ENCODE results near the gene PGS1.

PGS1 gene

DNA sequence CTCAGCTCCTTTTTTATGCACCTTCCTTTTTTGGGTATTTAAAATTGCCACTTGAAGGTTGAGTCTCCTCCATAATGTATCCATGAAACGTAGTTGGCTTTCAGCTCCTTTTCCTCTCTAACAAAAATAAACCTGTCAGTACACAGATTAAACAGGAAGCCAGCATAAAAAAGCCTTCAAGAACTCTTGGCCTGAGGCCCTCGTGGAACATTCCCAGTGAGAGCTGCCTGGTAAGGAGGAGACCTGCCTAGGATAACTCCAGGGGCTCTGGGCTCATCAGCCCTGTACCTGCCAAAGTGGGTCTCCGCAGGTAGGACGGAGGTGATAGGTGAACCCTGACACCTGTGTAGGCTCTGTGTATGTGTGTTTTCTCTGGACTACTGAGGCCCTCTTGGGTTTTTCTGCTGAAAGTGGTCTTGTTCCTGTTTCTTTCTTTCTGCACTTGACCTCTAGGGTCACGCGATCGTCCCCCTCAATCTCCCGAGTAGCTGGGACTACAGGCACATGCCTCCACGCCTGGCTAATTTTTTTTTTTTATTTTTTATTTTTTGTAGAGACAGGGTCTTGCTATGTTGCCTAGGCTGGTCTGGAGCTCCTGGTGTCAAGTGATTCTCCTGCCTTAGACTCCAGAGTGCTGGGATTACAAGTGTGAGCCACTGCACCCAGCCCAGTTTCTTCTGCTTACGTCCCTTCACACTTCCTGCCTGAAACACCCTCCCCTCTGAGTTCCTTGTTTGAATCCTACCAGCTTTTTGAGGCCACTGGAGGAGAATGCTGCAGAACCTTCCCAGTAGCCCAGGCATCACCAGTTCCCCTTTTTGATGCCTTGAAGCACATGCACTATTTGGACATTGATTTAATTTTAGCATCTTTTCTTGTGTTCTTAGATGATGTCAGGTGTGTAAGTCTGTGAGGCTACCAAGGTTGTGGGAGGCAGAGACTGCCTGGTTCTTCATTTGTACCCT, 9.8 kb downstream of the PGS1 start:
- DNase-seq, result peak; percentile 76

DNA sequence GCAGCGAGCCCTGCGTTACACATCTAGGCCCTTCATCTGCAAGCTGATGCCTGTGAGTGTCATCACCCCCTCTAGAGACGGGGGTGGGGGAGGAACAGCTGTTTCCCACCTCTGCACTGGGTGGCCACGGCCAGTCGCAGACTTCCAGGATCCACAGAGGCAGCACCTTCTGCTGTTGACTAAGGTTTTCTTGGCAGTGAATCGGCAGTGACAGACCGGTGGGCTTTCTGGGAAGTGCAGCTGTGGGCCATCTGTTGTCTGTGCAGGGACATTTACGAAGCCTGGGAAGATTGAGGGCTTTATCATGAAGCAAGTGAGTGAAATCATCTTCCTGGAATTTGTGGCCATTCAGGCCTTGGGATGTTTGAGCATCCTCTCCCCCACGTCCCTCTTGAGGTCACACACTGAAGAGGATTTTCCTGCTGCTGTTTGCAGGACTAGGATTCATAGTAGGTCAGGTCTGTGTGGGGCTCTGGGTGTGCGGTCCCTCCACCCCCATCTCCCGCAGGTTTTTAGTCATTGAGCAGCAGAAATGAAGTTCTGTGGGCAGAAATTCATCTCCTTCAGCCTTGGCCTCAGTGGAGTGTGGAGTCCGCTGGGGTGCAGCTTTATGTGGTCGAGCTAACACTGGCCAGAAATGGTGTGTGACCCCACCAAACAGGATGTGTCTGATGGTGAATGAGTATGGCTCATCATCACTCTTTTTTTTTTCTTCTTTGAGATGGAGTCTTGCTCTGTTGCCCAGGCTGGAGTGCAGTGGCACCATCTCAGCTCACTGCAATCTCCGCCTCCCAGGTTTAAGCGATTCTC, 12.0 kb downstream of the PGS1 start:
- DNase-seq, result no peak

DNA sequence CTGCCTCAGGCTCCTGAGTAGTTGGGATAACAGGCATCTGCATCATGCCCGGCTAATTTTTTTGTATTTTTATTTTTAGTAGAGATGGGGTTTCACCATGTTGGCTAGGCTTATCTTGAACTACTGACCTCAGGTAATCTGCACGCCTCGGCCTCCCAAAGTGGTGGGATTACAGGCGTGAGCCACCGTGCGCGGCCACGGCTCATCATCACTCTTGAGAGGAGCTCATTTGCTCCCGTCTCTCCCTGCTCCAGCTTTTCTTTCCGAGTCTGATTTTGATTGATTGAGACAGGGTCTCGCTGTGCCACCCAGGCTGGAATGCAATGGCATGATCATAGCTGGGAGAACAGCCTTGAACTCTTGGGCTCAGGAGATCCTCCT, 12.6 kb downstream of the PGS1 start:
- no peak for DNase-seq

DNA sequence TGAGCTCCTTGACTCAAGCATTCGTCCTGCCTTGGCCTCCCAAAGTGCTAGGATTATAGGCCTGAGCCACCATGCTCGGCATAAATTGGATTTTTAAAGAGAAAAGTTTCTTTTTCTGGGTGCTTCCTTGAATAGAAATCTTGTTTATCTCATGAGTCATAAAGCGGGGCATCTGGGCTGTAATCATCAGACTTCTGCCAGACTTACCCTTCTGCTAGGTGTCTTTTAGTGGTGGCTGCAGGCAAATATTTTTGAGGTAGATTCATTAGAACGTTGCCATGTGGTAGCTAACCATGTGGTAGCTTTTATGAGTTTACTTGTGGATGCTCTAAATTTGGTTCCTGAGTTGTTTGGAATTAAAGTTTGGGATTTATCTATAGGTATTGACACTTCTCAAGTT, 13.4 kb downstream of the PGS1 start:
- no peak for DNase-seq

DNA sequence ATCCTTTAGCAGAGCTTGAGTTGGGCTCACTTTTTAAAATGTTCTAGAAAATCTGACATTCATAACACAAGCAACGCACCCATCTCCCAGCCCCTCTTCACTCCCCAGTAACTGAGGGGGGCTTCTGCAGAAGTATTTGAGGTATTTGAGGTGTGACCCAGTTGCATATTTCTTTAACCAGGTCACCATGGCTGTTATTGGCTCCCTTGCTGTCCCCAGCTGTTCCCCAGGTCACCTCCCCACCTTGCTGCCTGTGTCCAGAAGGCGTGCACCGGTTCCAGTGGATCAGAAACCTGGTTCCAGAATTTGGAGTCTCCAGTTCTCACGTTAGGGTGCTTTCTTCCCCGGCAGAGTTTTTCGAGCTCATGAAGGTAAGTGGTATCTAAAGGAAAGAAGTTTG, 13.8 kb downstream of the PGS1 start:
- no peak for DNase-seq

DNA sequence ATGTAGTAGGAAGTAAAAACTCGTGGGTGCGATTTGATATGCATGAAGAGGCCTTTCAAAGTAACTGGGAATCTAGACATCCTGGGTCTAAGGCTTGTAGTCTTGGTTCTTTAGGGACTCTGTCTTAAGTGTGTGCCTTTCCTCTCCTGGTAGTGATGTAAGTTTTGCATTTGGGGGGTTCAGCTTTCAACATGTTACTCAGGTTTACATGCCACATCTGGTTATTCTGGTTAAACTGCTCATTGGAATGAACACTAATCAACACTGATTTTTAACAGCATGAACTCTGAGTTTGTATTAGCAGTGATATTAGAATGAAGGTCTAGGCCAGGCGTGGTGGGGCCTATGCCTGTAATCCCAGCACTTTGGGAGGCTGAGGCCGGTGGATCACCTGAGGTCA, 15.1 kb downstream of the PGS1 start:
- DNase-seq, result no peak

DNA sequence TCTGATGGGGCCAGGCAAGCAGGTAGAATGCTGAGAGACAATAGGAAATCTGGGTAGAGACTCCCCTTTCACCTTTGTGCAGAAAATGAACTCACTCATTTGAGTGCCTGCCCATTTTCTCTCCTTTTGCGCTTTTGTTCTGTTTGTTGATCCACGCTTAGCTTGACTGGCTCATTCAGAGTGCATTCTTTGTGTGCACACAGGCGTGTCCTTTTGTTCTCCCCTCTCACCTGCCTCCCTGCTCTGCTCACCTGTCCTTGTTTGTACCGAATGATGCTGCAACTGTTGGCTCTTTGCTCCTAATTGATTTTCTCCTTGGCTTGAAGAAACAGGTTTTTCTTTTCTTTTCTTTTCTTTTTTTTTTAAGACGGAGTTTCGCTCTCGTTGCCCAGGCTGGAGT, 15.8 kb downstream of the PGS1 start:
- DNase-seq, result no peak

DNA sequence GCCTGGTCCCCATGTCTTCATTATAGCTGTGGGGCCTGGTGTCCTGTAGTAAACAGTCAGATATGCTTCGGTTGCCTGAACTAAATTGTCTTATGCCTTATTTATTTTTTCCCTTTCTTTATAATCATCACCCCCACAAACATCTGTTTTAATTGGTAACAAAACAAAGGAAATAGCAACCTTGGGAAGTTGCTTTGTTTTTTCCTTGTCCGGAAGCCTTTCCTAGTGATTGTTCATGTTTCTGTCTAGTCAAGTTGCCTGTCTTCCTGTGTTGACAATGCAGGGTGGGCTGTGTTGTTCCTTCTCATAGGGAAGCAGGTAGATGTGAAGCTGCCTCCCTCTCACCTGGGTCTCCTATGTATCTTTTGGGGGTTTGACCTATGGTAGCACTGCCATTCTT, 16.7 kb downstream of the PGS1 start:
- DNase-seq, result no peak

DNA sequence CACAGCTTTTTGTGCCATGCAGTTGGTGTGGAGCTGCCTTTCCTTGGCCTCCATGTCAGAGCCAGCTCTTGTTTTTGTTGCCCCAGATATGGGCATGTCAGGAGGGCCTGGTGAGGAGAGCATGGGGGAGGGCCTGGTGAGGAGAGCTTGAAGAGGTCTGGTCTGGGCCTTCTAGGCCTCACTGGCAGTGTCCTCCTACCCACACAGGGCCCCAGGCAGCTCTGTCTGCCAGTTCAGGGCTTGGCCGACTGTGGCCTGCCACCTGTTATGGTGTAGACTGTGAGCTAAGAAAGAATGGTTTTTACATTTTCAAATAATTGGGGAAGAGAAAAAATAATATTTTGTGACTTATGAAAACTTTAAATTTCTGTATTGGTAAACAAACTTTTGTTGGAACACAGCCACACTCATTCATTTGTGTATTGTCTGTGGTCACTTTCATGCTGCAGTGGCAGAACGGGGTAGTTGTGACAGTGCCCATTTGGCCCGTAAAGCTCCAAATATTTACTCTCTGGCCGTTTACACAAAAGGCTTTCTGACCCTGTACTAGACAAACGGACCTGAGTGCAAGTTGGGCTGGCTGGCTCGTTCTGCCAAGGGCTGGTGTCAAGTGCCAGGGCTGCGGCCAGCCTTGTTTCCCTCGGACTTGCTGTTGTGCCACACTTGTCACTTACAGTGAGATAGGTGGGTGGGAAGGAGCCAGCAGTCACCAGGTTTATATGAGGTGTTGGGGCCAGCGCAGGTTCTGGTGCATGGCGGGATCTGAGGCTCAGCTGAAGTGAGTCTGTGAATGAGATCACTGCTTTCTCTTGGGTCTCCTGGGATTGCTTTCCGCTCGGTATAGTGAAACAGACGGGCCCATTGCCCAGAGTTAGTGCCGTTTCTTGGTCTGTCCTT, 18.2 kb downstream of the PGS1 start:
- no peak for DNase-seq

DNA sequence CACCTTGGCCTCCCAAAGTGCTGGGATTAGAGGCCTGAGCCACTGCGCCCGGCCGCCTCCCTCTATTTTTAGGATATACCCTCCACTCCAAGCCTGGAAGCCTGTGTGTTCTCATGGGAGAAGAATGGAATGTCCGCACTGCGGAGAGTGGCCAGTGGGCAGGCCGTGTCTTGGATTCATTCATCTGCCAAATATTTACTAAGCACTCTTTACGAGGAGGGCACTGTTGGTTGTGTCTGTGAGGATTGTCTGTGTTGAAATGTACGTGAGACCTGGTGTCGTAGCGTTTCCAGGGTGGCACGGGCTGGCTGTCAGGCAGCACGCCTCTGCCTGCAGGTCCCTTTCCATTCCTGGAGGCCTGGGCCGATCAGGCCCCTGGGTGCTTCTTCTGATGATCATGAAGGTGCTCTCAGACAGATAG, 19.2 kb downstream of the PGS1 start:
- DNase-seq, result no peak

DNA sequence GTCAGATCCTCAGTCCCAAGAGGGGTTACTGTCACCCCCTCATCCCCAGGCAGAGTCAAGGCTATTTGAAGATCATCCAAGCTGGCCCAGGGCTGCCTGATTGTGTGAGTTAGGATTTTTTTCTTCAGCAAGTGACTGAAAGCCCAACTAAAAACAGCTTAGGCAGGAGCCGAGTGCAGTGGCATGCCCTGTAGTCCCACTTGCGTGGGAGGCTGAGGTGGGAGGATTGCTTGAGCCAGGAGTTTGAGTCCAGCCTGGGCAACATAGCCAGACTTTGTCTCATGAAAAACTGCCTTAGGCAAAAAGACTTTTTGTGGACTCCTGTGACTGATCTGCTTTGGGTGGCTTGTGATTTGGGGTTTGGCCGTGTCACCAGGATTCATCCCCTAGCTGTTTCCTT, 19.9 kb downstream of the PGS1 start:
- DNase-seq, result no peak

DNA sequence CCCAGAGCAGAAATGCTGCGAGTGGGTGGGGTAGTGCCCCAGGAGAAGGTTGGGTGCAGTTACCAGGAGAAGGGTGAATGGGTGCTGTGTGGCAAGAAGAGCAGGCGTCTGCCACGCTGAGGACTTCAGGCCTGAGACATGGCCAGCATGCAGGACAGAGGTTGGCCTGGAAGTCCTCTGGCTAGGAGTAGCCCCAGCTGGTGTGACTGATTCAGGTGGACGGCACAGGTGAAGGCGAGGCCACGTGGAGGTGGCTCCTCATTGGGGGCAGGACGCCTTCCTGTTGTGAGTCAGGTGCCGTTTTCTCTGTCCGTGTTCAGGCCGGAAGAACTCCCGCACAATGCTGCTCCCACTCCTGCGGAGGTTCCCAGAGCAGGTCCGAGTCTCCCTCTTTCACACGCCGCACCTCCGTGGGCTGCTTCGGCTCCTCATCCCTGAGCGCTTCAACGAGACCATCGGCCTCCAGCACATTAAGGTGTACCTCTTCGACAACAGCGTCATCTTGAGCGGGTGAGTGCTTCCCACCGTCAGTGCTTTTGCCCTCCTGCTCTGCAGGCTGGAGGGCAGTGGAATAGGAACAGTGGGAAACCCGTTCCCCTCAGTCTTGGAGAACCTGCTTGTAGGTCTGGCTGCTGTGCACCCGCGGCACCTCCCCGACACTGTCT, 20.7 kb downstream of the PGS1 start:
- DNase-seq, result no peak

DNA sequence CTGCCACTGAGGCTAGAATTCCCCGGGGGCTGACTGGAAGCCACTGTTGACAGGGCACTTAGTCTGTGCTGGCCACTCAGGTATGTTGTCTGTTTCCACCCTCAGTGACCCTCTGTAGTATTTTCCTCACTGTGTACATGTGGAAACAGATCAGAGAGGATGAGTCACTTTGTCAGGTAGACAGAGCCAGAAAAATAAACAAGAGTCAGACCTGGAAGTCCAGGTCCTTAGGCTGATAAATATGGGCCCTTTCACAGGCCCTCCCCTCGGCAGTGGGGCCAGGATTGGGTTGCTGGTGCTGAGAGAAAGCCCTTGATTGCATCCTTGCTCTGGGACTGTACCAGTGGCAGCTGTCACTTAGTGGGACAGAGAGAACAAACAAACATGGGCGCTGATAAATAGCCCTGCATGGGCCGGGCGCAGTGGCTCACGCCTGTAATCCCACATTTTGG, 21.3 kb downstream of the PGS1 start:
- no peak for DNase-seq

DNA sequence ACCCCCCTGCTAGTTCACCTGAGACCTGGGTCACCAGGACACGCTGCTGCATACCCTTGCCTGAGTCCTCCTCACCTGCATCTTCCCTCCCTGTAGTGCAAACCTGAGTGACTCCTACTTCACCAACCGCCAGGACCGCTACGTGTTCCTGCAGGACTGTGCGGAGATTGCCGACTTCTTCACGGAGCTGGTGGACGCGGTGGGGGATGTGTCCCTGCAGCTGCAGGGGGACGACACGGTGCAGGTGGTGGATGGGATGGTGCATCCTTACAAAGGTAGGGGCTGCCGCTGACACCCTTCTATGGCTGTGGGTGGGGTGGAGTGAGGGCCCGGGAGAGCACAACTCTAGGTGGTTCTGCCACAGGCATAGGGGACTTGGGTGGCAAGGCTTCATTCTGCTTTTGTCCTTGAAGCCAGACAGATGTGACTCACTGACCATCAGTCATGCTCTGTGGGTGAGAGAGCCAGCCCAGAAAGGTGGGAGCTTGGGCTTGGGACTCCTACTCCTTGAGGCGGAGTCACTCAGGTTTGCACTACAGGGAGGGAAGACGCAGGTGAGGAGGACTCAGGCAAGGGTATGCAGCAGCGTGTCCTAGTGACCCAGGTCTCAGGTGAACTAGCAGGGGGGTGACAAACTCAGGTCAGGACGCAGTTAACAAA, 22.3 kb downstream of the PGS1 start:
- no peak for DNase-seq

DNA sequence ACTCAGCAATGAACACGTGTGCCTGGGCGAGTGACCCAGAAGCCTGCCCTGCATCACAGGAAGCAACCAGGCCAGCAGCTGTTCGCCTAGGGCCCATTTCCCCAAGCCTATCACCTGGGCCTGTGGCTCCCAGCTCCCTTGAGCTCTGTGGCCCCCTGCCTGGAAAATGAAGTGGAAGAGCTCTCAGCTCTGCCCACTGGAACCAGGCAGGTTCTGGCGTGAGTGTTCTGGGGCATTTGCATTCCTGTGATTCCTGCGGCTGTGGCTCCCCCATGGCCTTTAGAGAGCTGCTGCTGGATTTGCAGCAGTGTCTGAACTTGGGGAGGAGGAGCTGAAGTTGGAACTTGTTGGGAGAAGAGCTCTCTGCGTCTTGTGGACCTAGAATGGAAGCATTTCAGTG, 22.8 kb downstream of the PGS1 start:
- DNase-seq, result no peak

DNA sequence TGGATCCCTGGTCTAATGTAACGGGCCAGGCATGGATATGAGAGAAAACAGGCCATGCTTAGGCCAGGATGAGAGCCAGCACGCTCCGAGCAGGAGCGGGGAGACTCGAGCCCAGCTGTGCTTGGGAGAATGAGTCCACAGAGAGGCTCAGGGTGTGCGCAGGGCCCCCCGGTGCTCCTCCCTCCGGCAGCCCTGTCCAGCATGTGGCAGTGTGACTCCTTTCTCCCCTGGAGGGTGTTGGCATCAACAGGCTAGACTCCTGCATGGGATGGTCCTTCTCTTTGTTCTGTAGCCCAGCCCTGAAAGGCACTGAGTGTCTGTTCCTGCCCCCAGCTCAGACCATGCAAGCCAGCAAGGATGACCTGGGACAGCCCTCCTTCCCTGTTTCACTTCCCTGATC, 23.4 kb downstream of the PGS1 start:
- no peak for DNase-seq

DNA sequence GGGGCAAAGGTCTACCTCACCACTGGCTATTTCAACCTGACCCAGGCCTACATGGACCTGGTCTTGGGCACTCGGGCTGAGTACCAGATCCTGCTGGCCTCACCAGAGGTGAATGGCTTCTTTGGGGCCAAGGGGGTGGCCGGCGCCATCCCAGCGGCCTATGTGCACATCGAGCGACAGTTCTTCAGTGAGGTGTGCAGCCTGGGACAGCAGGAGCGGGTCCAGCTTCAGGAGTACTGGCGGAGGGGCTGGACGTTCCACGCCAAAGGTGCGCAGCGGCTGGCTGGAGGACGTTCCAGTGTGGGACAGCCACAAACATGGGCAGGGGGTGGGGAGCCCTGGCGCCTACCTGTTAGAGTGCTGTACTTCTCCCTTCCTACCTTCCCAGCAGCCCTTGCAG, 25.4 kb downstream of the PGS1 start:
- no peak for DNase-seq

DNA sequence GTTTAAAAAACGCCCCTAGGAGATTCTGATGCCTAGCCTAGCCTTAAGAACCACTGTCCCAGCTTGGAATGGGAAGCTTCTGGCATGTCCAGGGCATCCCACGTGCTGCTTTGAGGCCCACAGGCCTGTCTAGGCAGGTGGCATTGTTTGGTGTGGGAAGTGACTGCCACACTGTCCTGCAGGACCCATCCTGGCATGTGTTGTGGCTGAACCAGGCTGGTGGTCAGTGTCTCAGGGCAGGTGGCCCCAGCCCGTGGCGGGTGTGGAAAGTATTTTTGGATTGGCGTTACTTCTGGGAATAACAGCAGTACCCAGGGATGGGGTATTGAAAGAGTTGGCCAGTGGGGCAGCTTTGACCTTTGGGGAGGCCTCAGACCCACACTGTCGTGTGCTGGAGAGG, 27.9 kb downstream of the PGS1 start:
- no peak for DNase-seq

DNA sequence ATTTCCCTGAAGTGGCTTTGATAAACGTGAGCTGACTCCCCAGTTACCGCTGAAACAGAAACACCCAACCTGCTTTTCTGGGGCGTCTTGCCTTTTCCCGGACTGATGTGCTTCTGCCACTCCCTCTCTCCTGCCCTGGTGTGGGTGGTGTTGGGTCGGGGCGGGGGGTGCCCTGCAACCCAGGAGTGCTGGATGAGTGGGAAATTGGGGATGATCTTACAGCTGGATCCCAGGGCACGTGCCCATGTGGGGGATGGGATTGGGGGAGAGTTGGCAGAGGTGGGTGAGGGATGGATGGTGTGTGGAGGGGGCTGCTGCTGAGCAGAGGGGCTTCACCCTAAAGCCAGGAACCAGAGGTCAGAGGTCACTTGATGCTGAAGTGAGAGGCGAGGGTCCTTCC, 28.5 kb downstream of the PGS1 start:
- no peak for DNase-seq

DNA sequence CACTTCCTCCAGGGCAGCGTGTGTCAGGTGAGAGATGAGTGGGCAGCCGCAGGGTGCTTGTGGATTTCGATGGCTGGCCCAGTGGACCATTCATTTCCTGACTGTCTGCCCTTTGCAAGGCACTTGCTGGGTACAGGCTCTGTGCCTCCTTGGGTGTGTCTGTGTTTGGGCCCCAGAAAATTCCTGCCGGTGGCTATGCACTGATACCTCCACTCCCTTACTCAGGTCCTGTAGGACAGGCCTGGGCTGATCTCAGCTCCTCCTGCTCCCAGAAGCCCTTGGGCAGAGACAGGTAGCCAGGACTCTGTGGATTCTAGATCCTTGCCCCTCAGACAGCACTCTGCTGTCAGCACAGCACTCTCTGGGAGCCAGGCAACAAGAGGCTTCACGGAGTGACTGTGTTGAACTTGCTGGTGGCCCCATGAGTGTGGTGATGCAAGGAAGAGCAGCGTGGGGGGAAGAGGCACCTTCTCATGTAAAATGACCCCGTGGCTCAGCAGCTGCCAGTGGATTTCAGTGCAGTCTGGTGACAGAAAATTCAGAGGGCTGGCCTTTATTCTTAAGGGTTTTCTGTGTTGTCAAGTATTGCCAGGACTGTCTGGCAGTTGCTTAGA, 29.0 kb downstream of the PGS1 start:
- no peak for DNase-seq

DNA sequence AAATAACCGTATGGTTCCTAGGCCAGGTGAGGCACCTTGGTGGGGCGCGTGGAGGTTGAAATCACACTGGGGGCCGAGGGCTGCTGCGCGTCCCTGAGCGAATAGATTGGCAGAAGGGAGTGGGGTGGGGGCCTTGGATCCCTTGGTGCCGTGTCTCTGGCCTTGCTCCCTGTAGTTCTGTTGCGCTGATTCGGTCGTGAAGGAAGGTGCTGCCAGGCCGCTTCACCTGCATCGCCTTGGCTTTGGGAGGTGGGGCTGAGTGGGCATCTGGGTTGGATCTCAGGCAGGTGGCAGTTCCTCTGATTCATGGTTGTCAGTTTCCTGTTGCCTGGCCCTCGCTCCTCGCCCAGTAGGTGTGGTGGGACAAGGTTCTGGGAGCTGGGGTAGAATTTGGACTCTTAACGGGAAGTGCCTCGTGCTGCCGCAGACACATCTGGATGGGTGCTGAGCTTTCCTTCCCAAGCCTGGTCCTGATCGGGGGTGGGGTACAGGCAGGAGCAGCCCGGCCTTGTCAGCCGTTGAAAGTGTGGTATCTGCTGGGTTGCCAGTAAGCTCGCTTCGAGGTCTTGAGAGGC, 30.1 kb downstream of the PGS1 start:
- DNase-seq, result no peak

Data from hematopoietic multipotent progenitor cell treated with erythropoietin and hydrocortisone succinate and interleukin-3 and kit ligand, for 4 days (in vitro differentiated cells).